C4-2B (cell line): ENCODE results near the gene SURF6.

Experiments
- CTCF ChIP-seq: fragments of 450-650 bp; conservative IDR thresholded peaks from 2 replicates; pipeline ENCODE4 v1.5.1; 2017; ENCODE audit warnings: mild to moderate bottlenecking
- ZFX ChIP-seq: fragments of 450-650 bp; IDR thresholded peaks from 2 replicates; pipeline ENCODE4 v1.6.1; 2017

GRCh38 chr9:133346021-133346785, 10.2 kb upstream of the SURF6 start:
- no peak for TF ChIP-seq CTCF
- no peak for TF ChIP-seq ZFX
